Inferior parietal cortex (tissue), 1 donor: Measurements from ENCODE around the gene SFT2D1.

Source experiments
- DNase-seq: peaks from one replicate; pipeline ENCODE4 v3.0.0-alpha.2; 2016; ENCODE audit errors: extremely low spot score

Gene SFT2D1

GRCh38 chr6:166277892-166278578, 64.3 kb downstream of the SFT2D1 start:
- no peak for DNase-seq

- peak; percentile 66 for DNase-seq
Observed at GRCh38 chr6:166277018-166277417, 65.3 kb downstream of the SFT2D1 start.

- DNase-seq, result peak; percentile 79
Observed at GRCh38 chr6:166275714-166276166, 66.6 kb downstream of the SFT2D1 start.

GRCh38 chr6:166274739-166275370, 67.5 kb downstream of the SFT2D1 start:
- no peak for DNase-seq

- DNase-seq, result no peak
Observed at GRCh38 chr6:166274163-166274562, 68.2 kb downstream of the SFT2D1 start.

- DNase-seq, result no peak
Observed at GRCh38 chr6:166271376-166271765, 71.0 kb downstream of the SFT2D1 start.

DNA sequence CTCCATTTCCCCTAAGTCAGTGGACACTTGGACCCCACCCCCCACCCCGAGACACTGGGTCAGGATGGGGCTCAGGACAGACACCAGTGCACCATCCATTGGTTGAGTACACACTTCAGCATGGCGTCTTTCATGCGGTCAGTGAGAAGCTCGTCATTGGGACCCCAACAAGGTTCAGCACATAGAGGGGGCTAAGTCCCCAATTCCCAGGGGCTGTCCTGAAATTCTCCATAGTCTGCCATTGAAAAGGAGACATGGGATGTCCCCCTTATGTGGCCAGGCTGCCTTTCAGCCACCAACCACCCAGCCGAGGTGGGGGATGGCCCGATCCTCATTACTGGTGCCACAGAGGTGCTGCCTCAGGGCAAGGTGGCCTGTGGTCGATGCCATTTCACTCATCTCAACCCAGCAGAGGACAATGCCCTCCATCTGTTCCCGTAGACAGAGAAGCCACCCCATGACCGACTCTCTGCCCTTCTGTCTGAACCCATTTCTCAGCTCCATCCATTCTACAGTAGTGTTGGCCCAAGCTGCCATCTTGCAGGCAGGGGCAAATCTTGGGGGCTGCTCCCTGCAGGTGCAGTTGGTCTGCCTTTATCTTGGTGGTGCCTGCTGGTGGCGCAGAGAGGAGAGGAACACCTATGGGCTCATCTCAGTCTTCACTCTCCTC, 71.5 kb downstream of the SFT2D1 start:
- no peak for DNase-seq
